AG04450 (cell line): ENCODE data around the gene BATF3. TPM values are rescaled to one million over a fixed set of nuclear protein-coding genes. Genes with fewer than 3 reads are reported as not detected.

ENCODE experiments used
- CTCF ChIA-PET: fragments of 300-600, 350-600 bp; formaldehyde crosslinking; extraction: SDS; loops from one replicate; lab custom pipeline; 2022; ENCODE audit warnings: antibody characterized with exemption, inconsistent platforms; lab: Charles Lee
- POLR2A ChIA-PET: fragments of 350-600 bp; formaldehyde crosslinking; extraction: SDS; loops from one replicate; lab custom pipeline; 2021; ENCODE audit warnings: antibody characterized with exemption, inconsistent platforms; lab: Yijun Ruan, JAX
- DNase-seq: peaks from one replicate; pipeline ENCODE4 v3.0.0-alpha.2; 2011; ENCODE audit warnings: low read depth, low spot score
- H3K27ac ChIP-seq: one replicate; pipeline ENCODE4 v1.5.1; 2012; ENCODE audit warnings: low read depth, low read length, control low read depth
- H3K27me3 ChIP-seq: one replicate; pipeline ENCODE4 v1.6.0; 2012; ENCODE audit warnings: low read length; ENCODE audit not compliant: control insufficient read depth, insufficient read depth
- H3K4me3 ChIP-seq: 2 replicates; pipeline ENCODE4 v1.5.1; 2011; ENCODE audit warnings: mild to moderate bottlenecking, low read depth, low read length, control low read depth
- H3K9me3 ChIP-seq: 2 replicates; pipeline ENCODE4 v1.5.1; 2012; ENCODE audit warnings: low read length; ENCODE audit not compliant: control insufficient read depth, insufficient read depth
- polyA plus RNA-seq: library from polyadenylated mRNA; depleted of rRNA; stranded (reverse); fragments of >200 nt; gene quantifications from 2 replicates; pipeline ENCODE4 v1.2.3, GENCODE V29; 2011
- TF ChIP-seq, protein P1 (sequence below): IDR thresholded peaks from 2 replicates; pipeline ENCODE4 v1.5.1; 2011; ENCODE audit warnings: low read depth, low read length, control low read depth, inconsistent platforms

The BATF3 gene
- polyA plus RNA-seq, 1 experiment: 1.4 TPM

DNA sequence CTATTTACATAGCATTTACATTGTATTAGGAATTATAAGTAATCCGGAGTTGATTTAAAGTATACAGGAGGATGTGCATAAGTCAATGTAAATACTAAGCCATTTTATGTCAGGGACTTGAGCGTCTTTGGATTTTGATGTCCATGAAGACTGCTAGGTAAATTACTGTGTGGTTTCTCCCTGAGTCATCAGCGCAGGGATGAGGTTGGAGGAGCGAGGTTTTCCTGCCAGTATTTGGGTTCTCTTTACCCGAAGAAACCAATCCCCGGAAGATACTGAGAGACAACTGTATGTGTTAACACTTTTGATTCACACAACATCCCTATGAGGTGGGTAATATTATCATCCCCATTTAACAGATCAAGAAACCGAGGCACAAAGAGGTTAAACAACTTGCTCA is 29.3 kb downstream of the BATF3 start:
- TF ChIP-seq, protein P1, sequence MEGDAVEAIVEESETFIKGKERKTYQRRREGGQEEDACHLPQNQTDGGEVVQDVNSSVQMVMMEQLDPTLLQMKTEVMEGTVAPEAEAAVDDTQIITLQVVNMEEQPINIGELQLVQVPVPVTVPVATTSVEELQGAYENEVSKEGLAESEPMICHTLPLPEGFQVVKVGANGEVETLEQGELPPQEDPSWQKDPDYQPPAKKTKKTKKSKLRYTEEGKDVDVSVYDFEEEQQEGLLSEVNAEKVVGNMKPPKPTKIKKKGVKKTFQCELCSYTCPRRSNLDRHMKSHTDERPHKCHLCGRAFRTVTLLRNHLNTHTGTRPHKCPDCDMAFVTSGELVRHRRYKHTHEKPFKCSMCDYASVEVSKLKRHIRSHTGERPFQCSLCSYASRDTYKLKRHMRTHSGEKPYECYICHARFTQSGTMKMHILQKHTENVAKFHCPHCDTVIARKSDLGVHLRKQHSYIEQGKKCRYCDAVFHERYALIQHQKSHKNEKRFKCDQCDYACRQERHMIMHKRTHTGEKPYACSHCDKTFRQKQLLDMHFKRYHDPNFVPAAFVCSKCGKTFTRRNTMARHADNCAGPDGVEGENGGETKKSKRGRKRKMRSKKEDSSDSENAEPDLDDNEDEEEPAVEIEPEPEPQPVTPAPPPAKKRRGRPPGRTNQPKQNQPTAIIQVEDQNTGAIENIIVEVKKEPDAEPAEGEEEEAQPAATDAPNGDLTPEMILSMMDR: no peak
- POLR2A ChIA-PET: no interaction called here
- CTCF ChIA-PET: no interaction called here

DNA sequence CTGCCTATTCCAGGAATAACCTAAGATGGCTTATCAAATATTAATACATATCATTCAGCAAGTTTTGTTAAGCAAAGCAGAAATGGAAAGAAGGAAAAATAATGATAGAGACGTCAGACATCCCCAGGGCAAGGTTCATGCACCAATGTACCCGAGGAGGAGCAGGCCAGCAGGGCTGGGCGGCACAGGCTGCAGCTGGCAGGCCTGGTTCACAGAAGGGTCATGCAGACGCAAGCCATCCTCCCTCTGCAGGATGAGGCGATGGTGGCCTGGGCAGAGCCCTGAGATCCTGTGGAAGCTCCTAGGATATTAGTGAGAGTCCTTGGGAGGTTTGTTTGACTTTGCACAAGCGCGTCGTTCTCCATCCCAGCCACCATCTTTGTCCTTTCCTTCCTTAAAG is 30.0 kb downstream of the BATF3 start:
- no peak for DNase-seq
- Histone ChIP-seq H3K9me3 (no peaks in the 10 kb centered on the region), H3K27ac (no peak overlapping the region), H3K4me3 (no peak overlapping the region), H3K27me3 (no peaks in the 10 kb centered on the region)
- ChIA-PET CTCF (no interaction called here), POLR2A (no interaction called here)
- TF ChIP-seq, protein P1: no peak

More for the DNA sequence above, 29.3 kb downstream of the BATF3 start:
- Histone ChIP-seq H3K27ac (no peak overlapping the region), H3K9me3 (no peaks in the 10 kb centered on the region), H3K4me3 (no peak overlapping the region), H3K27me3 (no peaks in the 10 kb centered on the region)
- no peak for DNase-seq

DNA sequence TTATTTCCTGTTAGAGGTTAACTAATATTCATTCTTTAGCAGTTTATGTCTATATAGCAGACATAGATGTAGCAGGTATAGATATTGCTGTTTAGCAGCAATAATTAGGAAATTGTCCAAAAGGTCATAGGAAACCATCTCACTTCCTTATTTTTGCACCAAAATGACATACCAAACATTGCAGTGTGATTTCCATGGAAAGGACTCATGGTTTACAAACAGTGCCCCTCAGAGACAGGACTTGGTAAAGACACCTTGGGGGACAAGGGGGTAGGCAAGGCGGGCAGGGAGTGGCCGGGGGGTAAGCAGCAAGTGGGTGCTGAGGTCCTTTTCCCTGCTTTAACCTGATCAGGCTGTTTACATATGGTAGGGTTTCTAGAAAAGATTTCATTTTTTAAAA is 30.5 kb downstream of the BATF3 start:
- CTCF ChIA-PET: interaction anchor here (0.9 to 2.2 kb wide), 4 partner anchors 8 to 192 kb away, joined by 3 to 9 read pairs (median 4); no protein-coding TSS in a partner anchor

DNA sequence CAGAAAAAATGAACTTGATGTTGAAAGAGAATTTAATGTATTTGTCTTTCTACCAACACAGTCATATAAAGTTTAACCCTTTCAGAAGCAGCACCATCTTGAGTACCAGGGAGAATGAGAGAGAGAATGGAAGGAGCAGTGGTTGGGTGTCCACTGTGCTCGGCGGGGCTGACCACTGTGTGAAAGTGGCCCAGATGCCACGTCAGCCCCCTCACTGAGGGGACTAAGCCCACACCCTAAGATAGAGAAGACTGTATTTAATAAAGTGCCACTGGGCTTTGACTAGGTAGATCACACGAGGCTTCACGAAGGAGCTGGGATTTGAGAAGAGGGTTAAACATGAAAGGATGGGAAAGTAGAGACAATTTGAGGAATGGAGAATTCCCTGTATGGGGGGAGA is 31.2 kb downstream of the BATF3 start:
- ChIA-PET POLR2A (interaction anchor here (0.8 to 4.4 kb wide), 4 partner anchors 59 to 170 kb away, joined by 3 to 40 read pairs (median 3); partner anchors contain the start of genes ATF3, NSL1 and TATDN3), CTCF (interaction anchor here (0.9 to 2.2 kb wide), 9 partner anchors 9 to 633 kb away, joined by 3 to 9 read pairs (median 4); partner anchors contain the start of genes BATF3, DTL and INTS7)
- no peaks in the 10 kb centered on the region for H3K27me3 ChIP-seq
- no peaks in the 10 kb centered on the region for H3K9me3 ChIP-seq
- no peak overlapping the region; the same call in 1 of the 2 replicates for H3K4me3 ChIP-seq
- DNase-seq: no peak
- peak overlapping the region; percentile 99 for H3K27ac ChIP-seq
- TF ChIP-seq, protein P1: no peak

More for the DNA sequence above, 30.5 kb downstream of the BATF3 start:
- no peak for DNase-seq
- no peaks in the 10 kb centered on the region for H3K9me3 ChIP-seq
- POLR2A ChIA-PET: no interaction called here
- TF ChIP-seq, protein P1: peak; percentile 17; the same call in 1 of the 2 replicates
- H3K27ac ChIP-seq: no peak overlapping the region
- H3K27me3 ChIP-seq: no peaks in the 10 kb centered on the region
- H3K4me3 ChIP-seq: no peak overlapping the region
